NCI-H82 (cell line): Measurements from ENCODE around the gene RHEX.
"Not testable (repeated sequence)": the region's sequence is repeated elsewhere in the genome, so short reads cannot be mapped to it uniquely, and the experiment has no call there.

Source experiments
- DNase-seq: peaks from one replicate; lab custom pipeline; 2025; lab: John Stamatoyannopoulos, UW

RHEX gene

GRCh38 chr1:206030191-206030590 lies 22.8 kb upstream of the RHEX start:
- DNase-seq: no peak

DNA sequence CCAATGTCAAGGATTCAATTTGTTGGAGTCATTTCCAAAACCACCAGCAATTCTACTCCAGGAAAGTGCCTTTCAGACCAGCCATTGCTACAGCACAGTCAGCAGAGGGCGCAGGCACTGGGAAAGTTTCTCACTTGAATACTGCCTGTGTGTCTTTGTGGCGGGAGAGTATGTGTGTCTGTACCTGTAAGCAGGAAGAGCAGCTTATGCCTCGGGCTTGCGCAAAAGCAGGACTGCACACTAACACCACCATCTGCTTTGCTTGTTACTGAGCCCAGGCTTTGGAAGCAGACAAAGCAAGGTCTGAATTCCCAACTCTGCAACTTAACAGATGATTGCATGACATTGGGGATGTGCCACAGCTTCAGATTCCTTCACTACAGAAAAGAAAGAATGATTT lies 22.3 kb upstream of the RHEX start:
- DNase-seq: peak; percentile 97

DNA sequence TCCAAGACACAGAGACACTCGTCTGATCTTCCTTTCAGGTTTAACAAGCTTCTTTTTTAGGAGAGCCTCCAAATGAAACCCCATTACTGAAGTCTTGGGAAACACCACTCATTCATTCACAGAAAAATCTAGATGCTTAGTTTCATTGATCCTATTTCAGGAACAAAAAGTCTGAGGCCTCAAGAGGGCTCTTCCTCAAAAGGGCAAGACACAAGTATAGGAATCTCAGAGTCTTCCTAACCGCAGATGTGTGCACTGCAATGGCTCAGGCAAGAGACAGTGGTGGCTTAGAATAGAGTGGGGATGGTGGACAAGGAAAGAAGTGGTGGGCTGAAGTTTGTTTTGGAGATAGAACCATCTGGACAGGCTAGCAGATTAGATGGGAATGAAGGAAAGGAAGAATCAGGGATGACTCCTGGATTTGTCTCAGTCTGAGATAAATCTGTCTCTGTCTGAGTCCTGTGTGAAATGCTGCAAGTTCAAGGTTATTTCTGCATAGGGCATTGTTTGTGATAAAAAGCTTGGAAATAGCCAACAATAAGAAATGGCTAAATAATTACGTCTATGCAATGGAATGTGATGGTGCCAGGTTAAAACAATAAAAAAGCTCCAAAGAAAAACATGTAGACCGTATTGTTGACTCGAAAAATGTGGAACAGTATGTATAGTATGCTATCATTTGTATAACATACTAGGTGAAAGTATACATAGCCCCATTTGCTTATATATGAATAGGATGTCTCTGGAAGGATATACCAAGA lies 20.4 kb upstream of the RHEX start:
- DNase-seq: peak; percentile 29

- no peak for DNase-seq
These were observed 17.9 kb upstream of the RHEX start for GRCh38 chr1:206035027-206035426.

GRCh38 chr1:206036663-206037455 lies 16.1 kb upstream of the RHEX start:
- no peak for DNase-seq

- peak; percentile 97 for DNase-seq
These were observed 15.4 kb upstream of the RHEX start for GRCh38 chr1:206037581-206037980.

GRCh38 chr1:206039046-206039973 lies 13.7 kb upstream of the RHEX start:
- no peak for DNase-seq

DNA sequence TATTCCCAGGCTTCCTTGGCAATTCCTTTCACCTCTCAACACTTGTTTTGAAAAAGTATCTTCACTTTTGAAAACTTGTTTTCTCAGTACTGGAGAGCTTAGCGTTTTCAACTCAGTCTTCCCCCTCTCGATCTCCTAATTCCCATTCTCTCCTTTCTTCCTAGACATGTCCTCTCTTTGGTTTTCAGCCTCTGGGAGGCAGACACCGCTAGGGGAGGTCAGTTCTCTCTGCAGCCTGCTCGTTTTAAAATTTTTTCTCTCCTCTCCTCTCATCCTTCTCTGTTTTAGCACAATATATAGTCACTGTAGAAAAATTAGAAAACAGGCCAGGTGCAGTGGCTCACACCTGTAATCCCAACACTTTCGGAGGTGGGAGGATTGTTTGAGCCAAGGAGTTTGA lies 12.6 kb upstream of the RHEX start:
- no peak for DNase-seq

DNA sequence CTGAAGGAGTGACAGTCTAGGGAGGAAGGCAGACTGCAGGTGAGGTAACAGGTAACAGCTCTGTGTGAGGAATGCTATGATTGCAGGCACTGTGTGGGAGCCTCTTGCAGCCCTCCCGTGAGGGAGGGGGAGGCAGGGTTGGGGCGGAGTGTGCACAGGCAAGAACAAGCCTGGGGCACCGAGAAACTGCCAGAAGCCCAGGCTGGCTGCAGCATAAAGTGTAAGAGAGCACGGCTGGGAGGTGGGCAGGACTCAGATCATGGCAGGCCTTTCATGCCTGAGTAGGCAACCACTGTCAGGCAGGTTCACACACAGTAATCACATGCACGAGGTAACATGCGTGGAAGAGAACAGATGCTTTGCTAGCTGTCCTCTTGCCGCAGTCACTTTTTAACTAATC lies 11.3 kb upstream of the RHEX start:
- DNase-seq: peak; percentile 35

DNA sequence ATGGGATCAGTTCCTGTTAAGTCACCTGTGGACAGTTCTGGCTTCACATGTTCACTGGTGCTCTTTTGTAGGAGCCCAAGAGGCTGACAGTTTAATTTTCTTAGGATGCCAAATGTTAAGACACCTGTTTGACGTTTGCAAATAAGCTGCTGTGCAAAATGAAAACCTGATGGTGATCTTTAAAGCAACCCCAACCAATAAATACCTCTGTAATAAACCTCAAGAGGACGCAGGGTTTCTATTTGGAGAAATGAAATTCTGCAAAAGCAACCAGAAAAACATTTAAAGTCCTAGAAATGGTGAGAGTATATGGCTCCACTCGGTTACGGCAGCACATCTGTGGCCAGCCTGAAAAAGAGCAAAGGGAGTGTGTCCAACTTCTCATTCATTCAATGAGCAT lies 5.7 kb upstream of the RHEX start:
- no peak for DNase-seq

GRCh38 chr1:206048582-206048981 lies 4.4 kb upstream of the RHEX start:
- DNase-seq: no peak

DNA sequence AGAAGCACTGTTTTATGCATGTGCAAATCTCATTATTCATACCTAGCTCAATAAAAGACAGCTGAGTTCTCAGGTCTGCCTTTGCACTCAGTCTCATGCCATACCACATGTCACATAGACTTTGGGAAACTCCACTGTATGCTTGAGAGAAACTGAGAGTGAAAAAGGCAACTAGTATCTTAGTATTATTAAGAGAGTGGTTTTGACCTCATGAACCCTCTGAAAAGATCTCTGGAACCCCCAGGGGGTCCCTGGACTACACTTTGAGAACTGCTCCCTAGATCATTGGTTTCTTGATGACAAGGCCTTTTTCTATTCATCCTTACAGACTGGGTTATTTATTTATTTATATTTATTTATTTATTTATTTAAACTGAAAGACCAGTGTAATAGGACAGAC lies 3.7 kb upstream of the RHEX start:
- DNase-seq: no peak

- no peak for DNase-seq
These were observed 2.9 kb upstream of the RHEX start for GRCh38 chr1:206049919-206050600.

DNA sequence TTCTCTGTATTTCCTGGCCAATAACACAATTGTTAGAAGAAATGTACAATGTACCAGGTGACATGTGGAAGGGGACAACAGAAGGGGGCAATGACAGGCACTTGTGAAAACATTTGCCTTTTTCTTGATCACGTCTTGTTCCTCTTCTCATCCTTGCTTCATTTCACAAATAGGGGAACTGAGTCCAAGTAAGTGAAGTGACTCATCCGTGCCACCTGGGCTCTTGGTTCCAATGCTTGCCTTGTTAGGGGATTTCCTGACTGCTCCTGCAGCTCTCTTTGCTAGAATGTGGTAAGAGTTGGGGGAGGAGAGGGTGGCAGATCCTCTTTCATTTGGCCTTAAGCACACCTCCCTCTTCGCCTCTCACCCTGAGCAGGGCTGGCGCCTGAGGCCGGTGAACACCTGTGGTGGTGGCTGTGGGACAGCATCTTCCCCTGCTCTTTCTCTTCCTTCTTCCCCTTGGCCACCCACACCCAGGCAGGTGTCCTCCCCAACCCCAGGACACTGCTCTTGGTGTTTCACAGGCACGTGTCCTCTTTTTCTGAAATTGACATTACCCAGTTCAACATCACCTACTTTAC lies 2.2 kb upstream of the RHEX start:
- no peak for DNase-seq

GRCh38 chr1:206052231-206052865 lies 625 bp upstream of the RHEX start:
- not testable (repeated sequence) for DNase-seq

GRCh38 chr1:206053616-206054015 lies 643 bp downstream of the RHEX start:
- not testable (repeated sequence) for DNase-seq

- not testable (repeated sequence) for DNase-seq
These were observed 2.2 kb downstream of the RHEX start for GRCh38 chr1:206055069-206055625.

GRCh38 chr1:206055639-206056323 lies 2.8 kb downstream of the RHEX start:
- not testable (repeated sequence) for DNase-seq

GRCh38 chr1:206058289-206058926 lies 5.4 kb downstream of the RHEX start:
- not testable (repeated sequence) for DNase-seq
